GM23338 (cell line): ENCODE measurements around the gene CCDC85B. TPM values are rescaled to one million over a fixed set of nuclear protein-coding genes. Genes with fewer than 3 reads are reported as not detected.

ENCODE experiments used
- ATAC-seq: fragments of 200-7000 bp; cut with Tn5 transposase; 3 replicates; pipeline ENCODE4 v1.9.1; 2020
- DNase-seq: peaks from one replicate; pipeline ENCODE4 v3.0.0-alpha.2; 2015; ENCODE audit warnings: low spot score
- H2AFZ ChIP-seq: fragments of 200-600 bp; sonication (generic); 2 replicates; pipeline ENCODE4 v1.8.0; 2016; ENCODE audit warnings: antibody characterized with exemption, mild to moderate bottlenecking, moderate library complexity
- H3F3A ChIP-seq: fragments of 200-600 bp; sonication (generic); replicated peaks from 2 replicates; pipeline ENCODE4 v1.8.0; 2017; ENCODE audit warnings: antibody characterized with exemption, mixed run types, low read depth
- H3K27ac ChIP-seq: fragments of 200-600 bp; sonication (generic); 2 replicates; pipeline ENCODE4 v1.6.1; 2016; ENCODE audit warnings: low read depth
- H3K27me3 ChIP-seq: fragments of 200-600 bp; sonication (generic); 2 replicates; pipeline ENCODE4 v1.8.0; 2016; ENCODE audit warnings: mild to moderate bottlenecking, mixed run types, moderate library complexity; ENCODE audit not compliant: insufficient read depth
- H3K36me3 ChIP-seq: fragments of 200-600 bp; sonication (generic); 2 replicates; pipeline ENCODE4 v1.8.0; 2016; ENCODE audit warnings: mild to moderate bottlenecking; ENCODE audit not compliant: insufficient read depth
- H3K4me1 ChIP-seq: fragments of 200-600 bp; sonication (generic); 2 replicates; pipeline ENCODE4 v1.8.0; 2016; ENCODE audit warnings: mild to moderate bottlenecking, moderate library complexity; ENCODE audit not compliant: insufficient read depth
- H3K4me2 ChIP-seq: fragments of 200-600 bp; sonication (generic); 2 replicates; pipeline ENCODE4 v1.7.1; 2017; ENCODE audit warnings: mixed run types
- H3K4me3 ChIP-seq: fragments of 200-600 bp; sonication (generic); 2 replicates; pipeline ENCODE4 v1.6.1; 2016; ENCODE audit warnings: mixed run types
- H3K79me2 ChIP-seq: fragments of 200-600 bp; sonication (generic); replicated peaks from 2 replicates; pipeline ENCODE4 v1.8.0; 2017; ENCODE audit warnings: mild to moderate bottlenecking; ENCODE audit not compliant: insufficient read depth
- H3K9me2 ChIP-seq: fragments of 200-600 bp; sonication (generic); 2 replicates; pipeline ENCODE4 v1.8.0; 2017; ENCODE audit not compliant: insufficient read depth
- H4K20me1 ChIP-seq: fragments of 200-600 bp; sonication (generic); replicated peaks from 2 replicates; pipeline ENCODE4 v1.8.0; 2017; ENCODE audit warnings: mild to moderate bottlenecking; ENCODE audit not compliant: insufficient read depth
- H3K27ac Mint-ChIP-seq: 2 replicates; pipeline ENCODE4 v1.8.0; 2020; ENCODE audit warnings: inconsistent platforms, mild to moderate bottlenecking, moderate library complexity, mixed read lengths
- H3K27me3 Mint-ChIP-seq: 3 replicates; pipeline ENCODE4 v1.8.0; 2022; ENCODE audit warnings: low read depth, mild to moderate bottlenecking, moderate library complexity, mixed read lengths, inconsistent platforms; ENCODE audit not compliant: insufficient read depth, poor library complexity
- H3K36me3 Mint-ChIP-seq: 3 replicates; pipeline ENCODE4 v1.8.0; 2021; ENCODE audit warnings: low read depth, mild to moderate bottlenecking, inconsistent platforms, moderate library complexity, mixed read lengths
- H3K4me1 Mint-ChIP-seq: 3 replicates; pipeline ENCODE4 v1.8.0; 2020; ENCODE audit warnings: mild to moderate bottlenecking, inconsistent platforms, mixed read lengths
- H3K4me3 Mint-ChIP-seq: 3 replicates; pipeline ENCODE4 v1.8.0; 2021; ENCODE audit warnings: moderate library complexity, mild to moderate bottlenecking, inconsistent platforms, mixed read lengths
- H3K9me3 Mint-ChIP-seq: 3 replicates; pipeline ENCODE4 v1.8.0; 2020; ENCODE audit warnings: moderate library complexity, mild to moderate bottlenecking, inconsistent platforms, mixed read lengths
- CREB1 ChIP-seq: fragments of 250-450 bp; sonication (Bioruptor Pico); IDR thresholded peaks from 2 replicates; pipeline ENCODE4 v1.5.0; 2020; ENCODE audit warnings: low read depth, mild to moderate bottlenecking, moderate library complexity
- CTCF ChIP-seq, 2 experiments: fragments of 200-600 bp in 1 of 2; sonication (generic) in 1 of 2; conservative IDR thresholded peaks; 2 replicates each; pipeline versions ENCODE4 v1.5.1 to v1.6.1; 2016 to 2017; ENCODE audit warnings: antibody characterized with exemption in 2 of 2, low read depth in 2 of 2, mild to moderate bottlenecking in 2 of 2, moderate library complexity in 1 of 2
- ETS1 ChIP-seq: IDR thresholded peaks from 2 replicates; pipeline ENCODE4 v1.6.1; 2016; ENCODE audit warnings: antibody characterized with exemption
- EZH2 ChIP-seq: fragments of 200-600 bp; sonication (generic); IDR thresholded peaks from one replicate; pipeline ENCODE4 v1.8.0; 2017; ENCODE audit warnings: antibody characterized with exemption, mild to moderate bottlenecking, low read depth; ENCODE audit not compliant: unreplicated experiment
- EZH2phosphoT487 ChIP-seq: fragments of 200-600 bp; sonication (generic); IDR thresholded peaks from one replicate; pipeline ENCODE4 v1.8.1; 2018; ENCODE audit warnings: antibody characterized with exemption; ENCODE audit not compliant: unreplicated experiment
- JUNB ChIP-seq: IDR thresholded peaks from one replicate; pipeline ENCODE4 v1.6.1; 2016; ENCODE audit warnings: antibody characterized with exemption; ENCODE audit not compliant: unreplicated experiment
- NANOG ChIP-seq: IDR thresholded peaks from 2 replicates; pipeline ENCODE4 v1.6.1; 2016; ENCODE audit warnings: antibody characterized with exemption, borderline replicate concordance
- POLR2AphosphoS5 ChIP-seq: IDR thresholded peaks from 2 replicates; pipeline ENCODE4 v1.6.1; 2016; ENCODE audit warnings: antibody characterized with exemption, low read depth
- REST ChIP-seq: IDR thresholded peaks from one replicate; pipeline ENCODE4 v1.6.1; 2018; ENCODE audit warnings: antibody characterized with exemption; ENCODE audit not compliant: unreplicated experiment
- STAT1 ChIP-seq: IDR thresholded peaks from one replicate; pipeline ENCODE4 v1.6.1; 2016; ENCODE audit warnings: antibody characterized with exemption; ENCODE audit not compliant: unreplicated experiment
- ZNF114 ChIP-seq: fragments of 250-450 bp; sonication (Bioruptor Pico); IDR thresholded peaks from 2 replicates; pipeline ENCODE4 v1.5.0; 2020; ENCODE audit warnings: mild to moderate bottlenecking, moderate library complexity
- ZNF331 ChIP-seq: fragments of 250-450 bp; sonication (Bioruptor Pico); IDR thresholded peaks from 2 replicates; pipeline ENCODE4 v1.5.0; 2020; ENCODE audit warnings: low read depth, mild to moderate bottlenecking, moderate library complexity
- ZNF462 ChIP-seq: fragments of 250-450 bp; sonication (Bioruptor Pico); IDR thresholded peaks from 2 replicates; pipeline ENCODE4 v1.5.0; 2020; ENCODE audit warnings: mild to moderate bottlenecking, moderate library complexity
- polyA plus RNA-seq: library from polyadenylated mRNA; unstranded; fragments of >200 nt; fragmentation: Nextera tagmentation; extraction: Ambion mirVana; gene quantifications from 2 replicates; pipeline ENCODE4 v1.2.1, GENCODE V29; 2016
- total RNA-seq: library from RNA; depleted of rRNA; stranded (reverse); fragments of >200 nt; shearing (Covaris generic); gene quantifications from 2 replicates; pipeline ENCODE4 v1.2.3, GENCODE V29; 2014

Gene CCDC85B
- total and polyA plus RNA-seq, 2 experiments from 2014 or later: 54.5 to 66.3 TPM

- ATAC-seq: no peak
- Histone ChIP-seq H3F3A (peaks cover 9% of the 10 kb centered on the region; the same call in 1 of the 2 replicates), H3K36me3 (no peaks in the 10 kb centered on the region; the same call in 1 of the 2 replicates), H3K4me2 (no peak overlapping the region), H3K9me2 (no peaks in the 10 kb centered on the region), H4K20me1 (no peaks in the 10 kb centered on the region; the same call in 1 of the 2 replicates), H3K27ac (no peak overlapping the region), H2AFZ (no peak overlapping the region), H3K79me2 (no peaks in the 10 kb centered on the region), H3K4me1 (no peaks in the 10 kb centered on the region; the same call in 1 of the 2 replicates), H3K27me3 (peaks cover 29% of the 10 kb centered on the region), H3K4me3 (no peak overlapping the region)
- H3K4me1 Mint-ChIP-seq: peaks cover 8% of the 10 kb centered on the region
- peaks cover 40% of the 10 kb centered on the region for H3K27me3 Mint-ChIP-seq
- no peak for TF ChIP-seq CTCF (conservative IDR thresholded peaks at IDR 0.05; ENCODE audit: low read depth in 2 of 2)
- no peak for TF ChIP-seq ZNF114 (CRISPR knock-in tag)
- TF ChIP-seq JUNB: no peak
- TF ChIP-seq EZH2: no peak
- no peak for TF ChIP-seq ZNF462 (CRISPR knock-in tag)
- TF ChIP-seq REST: no peak
- no peak for TF ChIP-seq CREB1 (CRISPR knock-in tag)
- TF ChIP-seq NANOG: no peak
- no peak for TF ChIP-seq ZNF331
- no peak for TF ChIP-seq EZH2phosphoT487
- no peak for TF ChIP-seq ETS1
- TF ChIP-seq POLR2AphosphoS5: no peak
- no peak for TF ChIP-seq STAT1
- peaks cover 4% of the 10 kb centered on the region; the same call in 1 of the 3 replicates for H3K36me3 Mint-ChIP-seq
- no peak overlapping the region for H3K27ac Mint-ChIP-seq
- no peak overlapping the region for H3K4me3 Mint-ChIP-seq
- H3K9me3 Mint-ChIP-seq: no peaks in the 10 kb centered on the region; the same call in 2 of the 3 replicates
- DNase-seq: no peak
Measured at GRCh38 chr11:65870307-65870658, 20.2 kb upstream of the CCDC85B start.
